Fibroblast of lung (primary cell): ENCODE measurements around the gene RELCH. TPM values are rescaled to one million over a fixed set of nuclear protein-coding genes. Genes with fewer than 3 reads are reported as not detected.
A peak's percentile ranks its signal among the peaks of the same experiment; 100 is the strongest.

Source experiments
- DNase-seq, 2 donors: peaks; one replicate each; pipeline versions ENCODE4 v3.0.0 to v3.0.0-alpha.2; 2010; ENCODE audit warnings: low read depth in 2 of 2
- H2AFZ ChIP-seq: 2 replicates; pipeline ENCODE4 v1.5.1; 2012; ENCODE audit warnings: low read length, control low read depth, inconsistent platforms
- H3K27ac ChIP-seq: 2 replicates; pipeline ENCODE4 v1.5.1; 2011; ENCODE audit warnings: low read length, control low read depth; ENCODE audit not compliant: insufficient read depth
- H3K27me3 ChIP-seq: 2 replicates; pipeline ENCODE4 v1.5.1; 2011; ENCODE audit warnings: mild to moderate bottlenecking, low read length; ENCODE audit not compliant: control insufficient read depth, insufficient read depth
- H3K36me3 ChIP-seq: 2 replicates; pipeline ENCODE4 v1.5.1; 2011; ENCODE audit warnings: low read length; ENCODE audit not compliant: control insufficient read depth, insufficient read depth
- H3K4me1 ChIP-seq: 2 replicates; pipeline ENCODE4 v1.5.1; 2011; ENCODE audit warnings: low read length; ENCODE audit not compliant: control insufficient read depth, insufficient read depth; ENCODE audit errors: extremely low read depth
- H3K4me2 ChIP-seq: 2 replicates; pipeline ENCODE4 v1.5.1; 2011; ENCODE audit warnings: low read length, control low read depth; ENCODE audit not compliant: insufficient read depth; ENCODE audit errors: extremely low read depth
- H3K4me3 ChIP-seq, 4 experiments: fragments of 200-600 bp in 1 of 4; sonication (generic) in 1 of 4; replicated peaks in 1 of 4; 2 replicates each; pipeline ENCODE4 v1.5.1; 2011 to 2016; ENCODE audit warnings: low read length in 4 of 4, low read depth in 3 of 4, mild to moderate bottlenecking in 3 of 4, control low read depth in 2 of 4, inconsistent platforms in 1 of 4, mixed read lengths in 1 of 4; ENCODE audit not compliant: insufficient read depth in 1 of 4; ENCODE audit errors: control extremely low read depth in 1 of 4
- H3K79me2 ChIP-seq: 2 replicates; pipeline ENCODE4 v1.5.1; 2012; ENCODE audit warnings: mild to moderate bottlenecking, low read length, inconsistent platforms; ENCODE audit not compliant: control insufficient read depth, insufficient read depth
- H3K9ac ChIP-seq: 2 replicates; pipeline ENCODE4 v1.5.1; 2011; ENCODE audit warnings: mild to moderate bottlenecking, low read length, control low read depth; ENCODE audit not compliant: insufficient read depth
- H3K9me3 ChIP-seq: 2 replicates; pipeline ENCODE4 v1.5.1; 2012; ENCODE audit warnings: low read depth, low read length; ENCODE audit not compliant: control insufficient read depth, insufficient read depth
- H4K20me1 ChIP-seq: 2 replicates; pipeline ENCODE4 v1.5.1; 2011; ENCODE audit warnings: low read length; ENCODE audit not compliant: control insufficient read depth, insufficient read depth; ENCODE audit errors: extremely low read depth
- CTCF ChIP-seq, 2 donors: IDR thresholded peaks in 1 of 2; conservative IDR thresholded peaks in 1 of 2; 1 replicate in 1 of 2; 2 replicates in 1 of 2; pipeline ENCODE4 v1.5.1; 2011 to 2012; ENCODE audit warnings: low read length in 2 of 2, control low read depth in 1 of 2, inconsistent platforms in 1 of 2, low read depth in 1 of 2, mild to moderate bottlenecking in 1 of 2
- EZH2 ChIP-seq: IDR thresholded peaks from 2 replicates; pipeline ENCODE4 v1.5.1; 2012; ENCODE audit warnings: low read length, control low read depth, mild to moderate bottlenecking; ENCODE audit errors: missing control alignments
- polyA plus RNA-seq, 2 donors: library from polyadenylated mRNA; depleted of rRNA in 1 of 2; stranded (reverse) in 1 of 2; unstranded in 1 of 2; fragments of >200 nt; gene quantifications; 2 replicates each; pipeline ENCODE4 v1.2.1, GENCODE V29; 2011 to 2012; ENCODE audit warnings: missing spikeins in 1 of 2
- total RNA-seq: library from RNA; depleted of rRNA; stranded (reverse); fragments of >200 nt; gene quantifications from 2 replicates; pipeline ENCODE4 v1.2.1, GENCODE V29; 2014

RELCH gene
- total and polyA plus RNA-seq, 2 donors (not counting 1 experiment from before 2014, with no cell fraction given), result 13.1 to 34.5 TPM

GRCh38 chr18:62182220-62182619 lies 4.8 kb upstream of the RELCH start:
- H4K20me1 ChIP-seq, result no peaks in the 10 kb centered on the region
- H3K27me3 ChIP-seq, result no peaks in the 10 kb centered on the region
- H3K9me3 ChIP-seq, result no peaks in the 10 kb centered on the region
- H3K36me3 ChIP-seq, result no peaks in the 10 kb centered on the region
- no peaks in the 10 kb centered on the region for H3K4me1 ChIP-seq
- no peak overlapping the region for H2AFZ ChIP-seq
- H3K79me2 ChIP-seq, result peaks cover 1% of the 10 kb centered on the region
- TF ChIP-seq EZH2, result no peak
- no peak for TF ChIP-seq CTCF (conservative IDR thresholded peaks at IDR 0.05 in 1 of 2, IDR thresholded peaks at IDR 0.05 in 1 of 2; ENCODE audit: low read depth in 1 of 2, low read length in 2 of 2)
- no peak overlapping the region for H3K4me3 ChIP-seq
- no peak overlapping the region for H3K4me2 ChIP-seq
- DNase-seq, result no peak
- no peak overlapping the region for H3K27ac ChIP-seq
- no peak overlapping the region for H3K9ac ChIP-seq

GRCh38 chr18:62183578-62184195 lies 3.4 kb upstream of the RELCH start:
- peak; percentile 95 to 98 for TF ChIP-seq CTCF (conservative IDR thresholded peaks at IDR 0.05 in 1 of 2, IDR thresholded peaks at IDR 0.05 in 1 of 2; ENCODE audit: low read depth in 1 of 2, low read length in 2 of 2)
- TF ChIP-seq EZH2, result no peak
- peak; percentile 45 to 77 for DNase-seq
- Histone ChIP-seq H3K4me1 (no peaks in the 10 kb centered on the region), H3K27me3 (no peaks in the 10 kb centered on the region), H2AFZ (no peak overlapping the region), H3K4me2 (no peak overlapping the region), H3K4me3 (no peak overlapping the region), H3K9me3 (no peaks in the 10 kb centered on the region), H3K27ac (no peak overlapping the region), H3K79me2 (peaks cover 16% of the 10 kb centered on the region), H4K20me1 (no peaks in the 10 kb centered on the region), H3K36me3 (no peaks in the 10 kb centered on the region), H3K9ac (no peak overlapping the region)

- peak overlapping the region; percentile 100 for H2AFZ ChIP-seq
- H3K27me3 ChIP-seq, result no peaks in the 10 kb centered on the region
- H3K4me1 ChIP-seq, result no peaks in the 10 kb centered on the region
- TF ChIP-seq CTCF (conservative IDR thresholded peaks at IDR 0.05 in 1 of 2, IDR thresholded peaks at IDR 0.05 in 1 of 2; ENCODE audit: low read depth in 1 of 2, low read length in 2 of 2) (no peak), EZH2 (no peak)
- no peaks in the 10 kb centered on the region for H3K36me3 ChIP-seq
- H3K9me3 ChIP-seq, result no peaks in the 10 kb centered on the region
- no peaks in the 10 kb centered on the region for H4K20me1 ChIP-seq
- peak overlapping the region; percentile 73 for H3K27ac ChIP-seq
- H3K9ac ChIP-seq, result peak overlapping the region; percentile 60
- DNase-seq, result no peak
- peak overlapping the region; percentile 99 for H3K4me2 ChIP-seq
- H3K79me2 ChIP-seq, result peaks cover 41% of the 10 kb centered on the region
- H3K4me3 ChIP-seq, result peak overlapping the region; percentile 69 to 99 (median 97)
Observed at GRCh38 chr18:62186499-62186773, 619 bp upstream of the RELCH start.
